ENCODE results near the gene NFYB.

The NFYB gene

GRCh38 chr12:104137001-104137901 lies 759 bp downstream of the NFYB start:
- peak overlapping the region; percentile 86 for H3K27ac ChIP-seq (ENCODE audit: low read length)
- H3K4me3 ChIP-seq (ENCODE audit: low read length in 2 of 2), result peak overlapping the region; percentile 83 to 86
- peak overlapping the region; percentile 69 to 92 for H3K9ac ChIP-seq (ENCODE audit: low read length in 2 of 2)
- H3K4me1 ChIP-seq (ENCODE audit: control insufficient read depth, insufficient read depth, low read length), result peaks cover 19% of the 10 kb centered on the region
- H3K36me3 ChIP-seq (ENCODE audit: control insufficient read depth in 2 of 2, insufficient read depth in 2 of 2, low read length in 2 of 2), result peaks cover 3 to 11% of the 10 kb centered on the region in 2 donors
- H3K27me3 ChIP-seq (ENCODE audit: control insufficient read depth in 1 of 2, insufficient read depth in 2 of 2, low read length in 2 of 2), result no peaks in the 10 kb centered on the region
- no peaks in the 10 kb centered on the region for H3K9me3 ChIP-seq (ENCODE audit: control insufficient read depth in 2 of 2, low read length in 2 of 2)

DNA sequence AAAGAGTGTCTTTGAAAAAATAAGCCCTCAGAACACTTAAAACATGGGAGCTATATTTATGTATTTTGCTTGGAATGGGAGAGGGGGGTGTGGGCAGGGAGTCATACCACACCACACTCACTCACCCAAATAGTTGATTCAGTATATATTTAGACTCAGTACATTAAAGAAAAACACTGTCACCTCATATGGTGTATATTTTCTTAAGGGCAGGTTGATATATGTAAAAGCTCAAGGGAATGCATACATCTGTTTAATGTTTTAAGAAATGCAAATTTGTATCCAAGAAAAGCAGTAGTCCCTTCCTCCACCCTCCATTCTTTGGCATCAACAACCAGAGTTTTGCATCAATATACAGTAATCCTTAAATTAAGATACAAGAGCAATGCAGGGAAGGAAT lies 1.4 kb downstream of the NFYB start:
- no peaks in the 10 kb centered on the region for H3K27me3 ChIP-seq (ENCODE audit: control insufficient read depth in 1 of 2, insufficient read depth in 2 of 2, low read length in 2 of 2)
- H3K9ac ChIP-seq (ENCODE audit: low read length in 2 of 2), result peak overlapping the region; percentile 69 to 92
- H3K36me3 ChIP-seq (ENCODE audit: control insufficient read depth in 2 of 2, insufficient read depth in 2 of 2, low read length in 2 of 2), result peaks cover 5 to 11% of the 10 kb centered on the region in 2 donors
- no peaks in the 10 kb centered on the region for H3K9me3 ChIP-seq (ENCODE audit: control insufficient read depth in 2 of 2, low read length in 2 of 2)
- peaks cover 22% of the 10 kb centered on the region for H3K4me1 ChIP-seq (ENCODE audit: control insufficient read depth, insufficient read depth, low read length)
- peak overlapping the region; percentile 83 to 86 for H3K4me3 ChIP-seq (ENCODE audit: low read length in 2 of 2)
- H3K27ac ChIP-seq (ENCODE audit: low read length), result peak overlapping the region; percentile 86

DNA sequence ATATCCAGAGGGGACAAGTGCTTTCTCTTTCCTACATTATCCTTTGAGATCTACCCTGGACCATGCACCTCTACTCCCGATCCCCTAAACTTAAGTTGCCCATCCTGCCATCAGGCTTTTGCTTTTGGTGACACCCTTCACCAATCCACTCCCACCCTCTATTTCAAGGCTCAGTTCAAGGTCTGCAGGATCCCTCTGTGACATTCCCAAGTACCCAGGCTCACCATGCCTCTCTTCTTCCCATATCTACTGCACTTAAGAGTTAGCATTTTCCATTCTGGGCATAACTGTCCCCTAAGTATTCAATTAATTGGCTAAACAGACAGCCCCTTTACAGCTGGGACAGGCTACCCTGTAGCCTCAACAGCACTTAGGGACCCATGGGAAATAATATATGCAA lies 3.1 kb downstream of the NFYB start:
- H3K4me3 ChIP-seq (ENCODE audit: low read length in 2 of 2), result no peak overlapping the region
- H3K9me3 ChIP-seq (ENCODE audit: control insufficient read depth in 2 of 2, low read length in 2 of 2), result no peaks in the 10 kb centered on the region
- peaks cover 29% of the 10 kb centered on the region for H3K4me1 ChIP-seq (ENCODE audit: control insufficient read depth, insufficient read depth, low read length)
- H3K27me3 ChIP-seq (ENCODE audit: control insufficient read depth in 1 of 2, insufficient read depth in 2 of 2, low read length in 2 of 2), result no peaks in the 10 kb centered on the region
- H3K27ac ChIP-seq (ENCODE audit: low read length), result no peak overlapping the region
- H3K9ac ChIP-seq (ENCODE audit: low read length in 2 of 2), result no peak overlapping the region
- H3K36me3 ChIP-seq (ENCODE audit: control insufficient read depth in 2 of 2, insufficient read depth in 2 of 2, low read length in 2 of 2), result peaks cover 6 to 11% of the 10 kb centered on the region in 2 donors

- H3K27ac ChIP-seq (ENCODE audit: low read length), result no peak overlapping the region
- peaks cover 24% of the 10 kb centered on the region for H3K4me1 ChIP-seq (ENCODE audit: control insufficient read depth, insufficient read depth, low read length)
Measured at GRCh38 chr12:104133866-104134265, 4.1 kb downstream of the NFYB start.

DNA sequence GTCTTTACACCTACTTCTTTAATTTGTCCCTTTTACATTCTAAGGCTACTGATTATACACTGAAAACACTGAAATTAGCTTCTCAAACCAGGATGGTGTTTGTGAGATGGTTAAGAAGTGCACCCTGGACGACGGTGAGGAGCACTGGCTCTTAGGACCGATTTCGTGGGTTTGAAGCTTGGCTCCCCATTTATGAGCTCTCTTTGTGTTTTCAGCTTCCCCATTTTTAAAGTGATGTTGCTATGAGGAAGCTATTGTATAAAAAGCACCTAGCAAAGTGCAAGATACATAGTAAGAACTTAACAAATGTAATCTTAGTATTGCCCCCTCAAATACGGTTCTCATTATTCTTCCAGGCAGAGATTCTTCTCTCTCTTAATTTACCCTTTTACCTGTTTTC lies 4.7 kb downstream of the NFYB start:
- no peak overlapping the region for H3K4me3 ChIP-seq (ENCODE audit: low read length in 2 of 2)
- H3K9me3 ChIP-seq (ENCODE audit: control insufficient read depth in 2 of 2, low read length in 2 of 2), result no peaks in the 10 kb centered on the region
- no peak overlapping the region for H3K27ac ChIP-seq (ENCODE audit: low read length)
- peaks cover 12 to 18% of the 10 kb centered on the region in 2 donors for H3K36me3 ChIP-seq (ENCODE audit: control insufficient read depth in 2 of 2, insufficient read depth in 2 of 2, low read length in 2 of 2)
- no peaks in the 10 kb centered on the region for H3K27me3 ChIP-seq (ENCODE audit: control insufficient read depth in 1 of 2, insufficient read depth in 2 of 2, low read length in 2 of 2)
- H3K4me1 ChIP-seq (ENCODE audit: control insufficient read depth, insufficient read depth, low read length), result peaks cover 19% of the 10 kb centered on the region
- H3K9ac ChIP-seq (ENCODE audit: low read length in 2 of 2), result no peak overlapping the region

More at GRCh38 chr12:104133866-104134265, 4.1 kb downstream of the NFYB start:
- Histone ChIP-seq H3K9ac (ENCODE audit: low read length in 2 of 2) (no peak overlapping the region), H3K36me3 (ENCODE audit: control insufficient read depth in 2 of 2, insufficient read depth in 2 of 2, low read length in 2 of 2) (peaks cover 11 to 17% of the 10 kb centered on the region in 2 donors), H3K9me3 (ENCODE audit: control insufficient read depth in 2 of 2, low read length in 2 of 2) (no peaks in the 10 kb centered on the region), H3K27me3 (ENCODE audit: control insufficient read depth in 1 of 2, insufficient read depth in 2 of 2, low read length in 2 of 2) (no peaks in the 10 kb centered on the region), H3K4me3 (ENCODE audit: low read length in 2 of 2) (no peak overlapping the region)

- H3K27ac ChIP-seq (ENCODE audit: low read length), result no peak overlapping the region
Measured at GRCh38 chr12:104132351-104132956, 5.6 kb downstream of the NFYB start.

GRCh38 chr12:104131609-104132008 lies 6.4 kb downstream of the NFYB start:
- Histone ChIP-seq H3K36me3 (ENCODE audit: control insufficient read depth in 2 of 2, insufficient read depth in 2 of 2, low read length in 2 of 2) (peaks cover 14 to 18% of the 10 kb centered on the region in 2 donors), H3K9ac (ENCODE audit: low read length in 2 of 2) (peak overlapping the region in 1 of 2 donors; percentile 13), H3K4me1 (ENCODE audit: control insufficient read depth, insufficient read depth, low read length) (peaks cover 18% of the 10 kb centered on the region), H3K4me3 (ENCODE audit: low read length in 2 of 2) (no peak overlapping the region), H3K27ac (ENCODE audit: low read length) (no peak overlapping the region), H3K9me3 (ENCODE audit: control insufficient read depth in 2 of 2, low read length in 2 of 2) (no peaks in the 10 kb centered on the region), H3K27me3 (ENCODE audit: control insufficient read depth in 1 of 2, insufficient read depth in 2 of 2, low read length in 2 of 2) (no peaks in the 10 kb centered on the region)

More at GRCh38 chr12:104132351-104132956, 5.6 kb downstream of the NFYB start:
- Histone ChIP-seq H3K27me3 (ENCODE audit: control insufficient read depth in 1 of 2, insufficient read depth in 2 of 2, low read length in 2 of 2) (no peaks in the 10 kb centered on the region), H3K9me3 (ENCODE audit: control insufficient read depth in 2 of 2, low read length in 2 of 2) (no peaks in the 10 kb centered on the region), H3K9ac (ENCODE audit: low read length in 2 of 2) (no peak overlapping the region), H3K4me1 (ENCODE audit: control insufficient read depth, insufficient read depth, low read length) (peaks cover 18% of the 10 kb centered on the region), H3K4me3 (ENCODE audit: low read length in 2 of 2) (no peak overlapping the region), H3K36me3 (ENCODE audit: control insufficient read depth in 2 of 2, insufficient read depth in 2 of 2, low read length in 2 of 2) (peaks cover 14 to 18% of the 10 kb centered on the region in 2 donors)

DNA sequence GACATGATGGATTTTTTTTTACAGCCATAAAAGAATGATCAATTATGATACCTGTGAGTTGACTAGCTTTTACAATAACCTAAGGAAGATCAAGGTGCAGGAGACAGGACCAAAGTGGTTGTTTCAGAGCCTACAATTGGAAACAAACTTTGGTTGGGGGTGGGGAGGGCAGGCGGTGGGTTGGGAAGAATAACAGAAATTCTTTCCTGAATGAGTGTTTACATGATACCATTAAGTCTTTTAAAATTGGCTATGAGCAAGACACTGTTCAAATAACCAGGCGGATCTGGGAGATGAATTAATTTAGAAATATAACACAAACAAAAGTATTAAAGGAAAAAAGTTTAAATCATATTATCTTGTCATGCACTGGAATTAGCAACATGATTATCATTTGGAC lies 7.2 kb downstream of the NFYB start:
- Histone ChIP-seq H3K9me3 (ENCODE audit: control insufficient read depth in 2 of 2, low read length in 2 of 2) (no peaks in the 10 kb centered on the region), H3K27ac (ENCODE audit: low read length) (no peak overlapping the region), H3K9ac (ENCODE audit: low read length in 2 of 2) (no peak overlapping the region), H3K27me3 (ENCODE audit: control insufficient read depth in 1 of 2, insufficient read depth in 2 of 2, low read length in 2 of 2) (no peaks in the 10 kb centered on the region), H3K36me3 (ENCODE audit: control insufficient read depth in 2 of 2, insufficient read depth in 2 of 2, low read length in 2 of 2) (peaks cover 15 to 21% of the 10 kb centered on the region in 2 donors), H3K4me3 (ENCODE audit: low read length in 2 of 2) (no peak overlapping the region), H3K4me1 (ENCODE audit: control insufficient read depth, insufficient read depth, low read length) (peaks cover 18% of the 10 kb centered on the region)

GRCh38 chr12:104126548-104126947 lies 11.5 kb downstream of the NFYB start:
- no peak overlapping the region for H3K4me3 ChIP-seq (ENCODE audit: low read length in 2 of 2)
- peaks cover 6% of the 10 kb centered on the region for H3K4me1 ChIP-seq (ENCODE audit: control insufficient read depth, insufficient read depth, low read length)
- no peak overlapping the region for H3K9ac ChIP-seq (ENCODE audit: low read length in 2 of 2)
- H3K9me3 ChIP-seq (ENCODE audit: control insufficient read depth in 2 of 2, low read length in 2 of 2), result no peaks in the 10 kb centered on the region
- H3K27me3 ChIP-seq (ENCODE audit: control insufficient read depth in 1 of 2, insufficient read depth in 2 of 2, low read length in 2 of 2), result no peaks in the 10 kb centered on the region
- H3K36me3 ChIP-seq (ENCODE audit: control insufficient read depth in 2 of 2, insufficient read depth in 2 of 2, low read length in 2 of 2), result peaks cover 10 to 15% of the 10 kb centered on the region in 2 donors
- H3K27ac ChIP-seq (ENCODE audit: low read length), result no peak overlapping the region

DNA sequence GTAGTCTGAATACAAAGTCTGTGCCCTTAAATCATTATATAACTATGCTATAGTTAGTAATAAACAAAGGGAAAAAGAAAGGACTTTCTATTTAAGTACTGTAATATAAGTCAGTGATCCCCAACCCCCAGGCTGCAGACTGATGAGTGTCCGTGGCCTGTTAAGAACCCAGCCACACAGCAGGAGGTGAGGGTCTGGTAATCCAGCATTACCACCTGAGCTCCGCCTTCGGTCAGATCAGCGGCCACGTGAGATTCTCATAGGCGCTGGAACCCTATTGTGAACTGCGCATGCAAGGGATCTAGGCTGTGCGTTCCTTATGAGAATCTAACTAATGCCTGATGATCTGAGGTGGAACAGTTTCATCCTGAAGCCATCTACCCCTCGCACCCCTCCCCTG lies 15.7 kb downstream of the NFYB start:
- H3K4me3 ChIP-seq (ENCODE audit: low read length in 2 of 2), result no peak overlapping the region
- no peaks in the 10 kb centered on the region for H3K27me3 ChIP-seq (ENCODE audit: control insufficient read depth in 1 of 2, insufficient read depth in 2 of 2, low read length in 2 of 2)
- no peak overlapping the region for H3K27ac ChIP-seq (ENCODE audit: low read length)
- peaks cover 2 to 8% of the 10 kb centered on the region in 2 donors for H3K36me3 ChIP-seq (ENCODE audit: control insufficient read depth in 2 of 2, insufficient read depth in 2 of 2, low read length in 2 of 2)
- no peak overlapping the region for H3K9ac ChIP-seq (ENCODE audit: low read length in 2 of 2)
- H3K9me3 ChIP-seq (ENCODE audit: control insufficient read depth in 2 of 2, low read length in 2 of 2), result no peaks in the 10 kb centered on the region
- no peaks in the 10 kb centered on the region for H3K4me1 ChIP-seq (ENCODE audit: control insufficient read depth, insufficient read depth, low read length)
